Measurements from ENCODE around the gene POC5.

Gene POC5

DNA sequence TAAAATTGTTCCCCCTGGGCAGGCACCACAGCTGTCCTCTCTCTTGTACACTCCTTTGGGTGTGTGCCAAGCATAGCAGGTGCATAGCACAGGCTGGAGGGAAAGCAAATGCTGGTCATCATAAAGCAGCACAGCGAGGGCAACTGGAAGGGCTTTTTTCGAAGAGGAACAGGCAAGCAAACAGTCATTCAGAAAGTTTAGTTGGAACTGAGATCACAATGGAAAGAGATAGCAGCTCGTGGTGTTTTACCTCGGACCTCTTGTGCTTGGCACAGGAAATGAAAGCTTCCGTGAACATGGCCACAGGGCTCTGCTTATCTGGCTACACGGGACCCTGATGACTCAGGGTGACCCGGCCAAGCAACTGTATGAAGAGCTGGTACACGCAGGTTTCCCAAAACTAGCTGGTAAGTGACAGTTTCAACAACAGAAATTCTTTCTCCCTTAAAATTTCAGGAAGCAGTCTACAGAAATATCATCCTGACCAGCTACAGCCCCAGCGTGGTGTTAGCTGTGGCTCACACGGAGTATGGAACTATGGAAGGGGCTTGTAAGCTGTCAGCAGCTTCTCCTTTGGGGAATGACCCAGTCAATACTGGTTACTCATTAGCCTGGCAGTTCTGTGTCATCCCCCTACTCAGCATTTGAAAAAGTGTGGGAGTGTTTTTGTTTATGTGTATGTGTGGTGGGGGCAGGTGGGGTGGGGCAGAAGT lies 48.1 kb downstream of the POC5 start:
- no peaks in the 10 kb centered on the region for H3K9me2 ChIP-seq (replicated peaks; ENCODE audit: control insufficient read depth, low read length)
- peak overlapping the region; percentile 52 for H3K4me3 ChIP-seq (ENCODE audit: low read length)
- no peaks in the 10 kb centered on the region for H3K9me3 ChIP-seq (ENCODE audit: control insufficient read depth, insufficient read depth, low read length)
- H3K27me3 ChIP-seq (ENCODE audit: control insufficient read depth, low read length), result no peaks in the 10 kb centered on the region
- H3K36me3 ChIP-seq (ENCODE audit: control insufficient read depth, low read length), result peaks cover 8% of the 10 kb centered on the region
- TF ChIP-seq, protein P1, sequence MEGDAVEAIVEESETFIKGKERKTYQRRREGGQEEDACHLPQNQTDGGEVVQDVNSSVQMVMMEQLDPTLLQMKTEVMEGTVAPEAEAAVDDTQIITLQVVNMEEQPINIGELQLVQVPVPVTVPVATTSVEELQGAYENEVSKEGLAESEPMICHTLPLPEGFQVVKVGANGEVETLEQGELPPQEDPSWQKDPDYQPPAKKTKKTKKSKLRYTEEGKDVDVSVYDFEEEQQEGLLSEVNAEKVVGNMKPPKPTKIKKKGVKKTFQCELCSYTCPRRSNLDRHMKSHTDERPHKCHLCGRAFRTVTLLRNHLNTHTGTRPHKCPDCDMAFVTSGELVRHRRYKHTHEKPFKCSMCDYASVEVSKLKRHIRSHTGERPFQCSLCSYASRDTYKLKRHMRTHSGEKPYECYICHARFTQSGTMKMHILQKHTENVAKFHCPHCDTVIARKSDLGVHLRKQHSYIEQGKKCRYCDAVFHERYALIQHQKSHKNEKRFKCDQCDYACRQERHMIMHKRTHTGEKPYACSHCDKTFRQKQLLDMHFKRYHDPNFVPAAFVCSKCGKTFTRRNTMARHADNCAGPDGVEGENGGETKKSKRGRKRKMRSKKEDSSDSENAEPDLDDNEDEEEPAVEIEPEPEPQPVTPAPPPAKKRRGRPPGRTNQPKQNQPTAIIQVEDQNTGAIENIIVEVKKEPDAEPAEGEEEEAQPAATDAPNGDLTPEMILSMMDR (IDR thresholded peaks at IDR 0.05; ENCODE audit: low read depth, low read length, poor library complexity, severe bottlenecking), result no peak
- no peak for TF ChIP-seq EZH2phosphoT487 (IDR thresholded peaks at IDR 0.05; ENCODE audit: borderline replicate concordance, low read length)
- no peaks in the 10 kb centered on the region for H4K20me1 ChIP-seq (ENCODE audit: control insufficient read depth, insufficient read depth, low read depth, low read length)
- H3K4me2 ChIP-seq (ENCODE audit: low read length), result peak overlapping the region; percentile 56
- no peaks in the 10 kb centered on the region for H3K79me2 ChIP-seq (ENCODE audit: control insufficient read depth, low read length)
- H3K4me1 ChIP-seq (ENCODE audit: control insufficient read depth, low read length), result peaks cover 20% of the 10 kb centered on the region
- no peaks in the 10 kb centered on the region for H3F3A ChIP-seq (ENCODE audit: control insufficient read depth, insufficient read depth)
- no peak overlapping the region for H3K27ac ChIP-seq (ENCODE audit: low read depth, low read length)

DNA sequence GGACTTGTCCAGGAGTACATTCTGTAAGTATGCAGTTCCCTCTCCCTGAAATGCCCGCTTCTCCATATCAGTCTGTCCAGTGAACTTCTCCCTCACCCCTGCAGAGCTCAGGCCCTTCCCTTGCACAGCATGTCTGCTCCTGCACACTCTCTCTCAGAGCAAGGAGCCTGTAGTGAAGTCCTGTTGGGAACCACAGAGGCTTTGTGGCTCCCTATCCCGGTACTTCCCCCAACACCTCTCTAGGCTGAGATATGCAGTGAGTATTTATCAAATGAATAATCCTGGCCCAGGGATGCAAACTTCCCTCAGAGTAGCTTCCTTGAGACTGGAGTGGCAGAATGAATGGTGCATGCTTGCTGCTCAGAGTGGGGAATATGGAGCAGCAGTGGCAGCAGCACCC lies 48.8 kb downstream of the POC5 start:
- H3K4me1 ChIP-seq (ENCODE audit: control insufficient read depth, low read length), result peaks cover 20% of the 10 kb centered on the region
- TF ChIP-seq, protein P1 (IDR thresholded peaks at IDR 0.05; ENCODE audit: low read depth, low read length, poor library complexity, severe bottlenecking), result no peak
- TF ChIP-seq EZH2phosphoT487 (IDR thresholded peaks at IDR 0.05; ENCODE audit: borderline replicate concordance, low read length), result no peak

DNA sequence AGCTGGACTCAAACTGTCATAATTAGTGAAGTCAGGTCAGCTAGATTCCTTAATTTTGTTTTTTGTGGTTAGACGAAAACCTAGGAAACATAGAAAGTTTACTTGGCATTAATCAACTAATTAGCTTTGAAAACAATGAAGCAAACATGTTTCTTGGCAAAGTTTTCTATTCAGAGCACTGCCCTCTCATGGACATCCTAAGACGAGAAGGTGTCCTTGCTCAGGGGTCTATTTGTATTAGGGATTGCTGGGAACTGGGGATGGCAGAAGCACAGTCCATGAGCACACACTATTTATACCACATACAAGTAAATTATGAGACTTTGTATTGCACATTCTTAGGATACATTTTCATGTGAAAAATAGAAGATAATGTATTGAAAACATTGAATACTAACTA lies 49.7 kb downstream of the POC5 start:
- Histone ChIP-seq H4K20me1 (ENCODE audit: control insufficient read depth, insufficient read depth, low read depth, low read length) (no peaks in the 10 kb centered on the region), H3K27ac (ENCODE audit: low read depth, low read length) (no peak overlapping the region), H3K9me3 (ENCODE audit: control insufficient read depth, insufficient read depth, low read length) (no peaks in the 10 kb centered on the region), H3K27me3 (ENCODE audit: control insufficient read depth, low read length) (no peaks in the 10 kb centered on the region), H3K79me2 (ENCODE audit: control insufficient read depth, low read length) (no peaks in the 10 kb centered on the region), H3F3A (ENCODE audit: control insufficient read depth, insufficient read depth) (no peaks in the 10 kb centered on the region), H3K36me3 (ENCODE audit: control insufficient read depth, low read length) (no peaks in the 10 kb centered on the region; the same call in 1 of the 2 replicates), H3K9me2 (replicated peaks; ENCODE audit: control insufficient read depth, low read length) (no peaks in the 10 kb centered on the region), H3K4me3 (ENCODE audit: low read length) (no peak overlapping the region), H3K4me1 (ENCODE audit: control insufficient read depth, low read length) (peaks cover 20% of the 10 kb centered on the region), H3K4me2 (ENCODE audit: low read length) (no peak overlapping the region)
- TF ChIP-seq, protein P1 (IDR thresholded peaks at IDR 0.05; ENCODE audit: low read depth, low read length, poor library complexity, severe bottlenecking), result no peak
- no peak for TF ChIP-seq EZH2phosphoT487 (IDR thresholded peaks at IDR 0.05; ENCODE audit: borderline replicate concordance, low read length)

More for the DNA sequence above, 48.8 kb downstream of the POC5 start:
- Histone ChIP-seq H3K79me2 (ENCODE audit: control insufficient read depth, low read length) (no peaks in the 10 kb centered on the region), H3F3A (ENCODE audit: control insufficient read depth, insufficient read depth) (no peaks in the 10 kb centered on the region), H3K27me3 (ENCODE audit: control insufficient read depth, low read length) (no peaks in the 10 kb centered on the region), H4K20me1 (ENCODE audit: control insufficient read depth, insufficient read depth, low read depth, low read length) (no peaks in the 10 kb centered on the region), H3K4me3 (ENCODE audit: low read length) (no peak overlapping the region), H3K9me2 (replicated peaks; ENCODE audit: control insufficient read depth, low read length) (no peaks in the 10 kb centered on the region), H3K36me3 (ENCODE audit: control insufficient read depth, low read length) (peaks cover 6% of the 10 kb centered on the region), H3K9me3 (ENCODE audit: control insufficient read depth, insufficient read depth, low read length) (no peaks in the 10 kb centered on the region), H3K4me2 (ENCODE audit: low read length) (peak overlapping the region; percentile 56), H3K27ac (ENCODE audit: low read depth, low read length) (no peak overlapping the region)

Measured in DOHH2 (cell line).